Measurements from ENCODE around the gene LRRFIP1.

GRCh38 chr2:237675316-237675715 lies 47.9 kb downstream of the LRRFIP1 start:
- no peak for TF ChIP-seq POLR2A (IDR thresholded peaks at IDR 0.05; ENCODE audit: low read depth, low read length)
- TF ChIP-seq POLR2AphosphoS5 (IDR thresholded peaks at IDR 0.05; ENCODE audit: low read depth, low read length) = no peak
- TF ChIP-seq TAF1 (IDR thresholded peaks at IDR 0.05; ENCODE audit: low read depth, low read length) = no peak
- no peak for TF ChIP-seq SPI1 (IDR thresholded peaks at IDR 0.05; ENCODE audit: low read depth, low read length)
